ENCODE data around the gene SECTM1. TPM values are rescaled to one million over a fixed set of nuclear protein-coding genes. Genes with fewer than 3 reads are reported as not detected.

SECTM1 gene
- total and polyA plus RNA-seq, 9 of the 15 experiments (the other 6 are each of a cell fraction or from before 2014, with no cell fraction given) = 0.11 to 0.46 (median 0.18) TPM; not detected in 6

GRCh38 chr17:82297714-82298537 lies 35.6 kb downstream of the SECTM1 start (continued):
- TF ChIP-seq HCFC1 (IDR thresholded peaks at IDR 0.05; ENCODE audit: low read depth, low read length) = no peak
- TF ChIP-seq TAF15 (IDR thresholded peaks at IDR 0.05; ENCODE audit: low read depth, low read length) = no peak
- peak; percentile 70; the same call in 1 of the 2 replicates for TF ChIP-seq TARDBP (IDR thresholded peaks at IDR 0.05)
- peak; percentile 74 for TF ChIP-seq RBFOX2 (IDR thresholded peaks at IDR 0.05; ENCODE audit: low read depth, low read length)
- peak; percentile 76 to 84 for TF ChIP-seq MAZ (CRISPR knock-in tag; conservative IDR thresholded peaks at IDR 0.05 in 1 of 2, IDR thresholded peaks at IDR 0.05 in 1 of 2)
- TF ChIP-seq TCF7L2 (IDR thresholded peaks at IDR 0.05; ENCODE audit: low read depth, low read length) = no peak
- TF ChIP-seq ZNF778 (CRISPR knock-in tag; IDR thresholded peaks at IDR 0.05) = no peak
- TF ChIP-seq TAL1 (IDR thresholded peaks at IDR 0.05) = no peak
- peak; percentile 76 for TF ChIP-seq ZBTB17 (CRISPR knock-in tag; IDR thresholded peaks at IDR 0.05)
- TF ChIP-seq NFRKB (IDR thresholded peaks at IDR 0.05; ENCODE audit: low read depth) = no peak
- 0 out of 2 replicates have a peak, but pooled peaks have one; percentile 25 for TF ChIP-seq SMARCA5 (IDR thresholded peaks at IDR 0.05)
- TF ChIP-seq MLLT1 (IDR thresholded peaks at IDR 0.05) = 0 out of 4 replicates have a peak, but pooled peaks of 1 of the 2 experiments have one; percentile 28
- no peak for TF ChIP-seq POLR2AphosphoS2 (IDR thresholded peaks at IDR 0.05; ENCODE audit: low read length)
- no peak for TF ChIP-seq FOXA3 (CRISPR knock-in tag; conservative IDR thresholded peaks at IDR 0.05 in 1 of 2, IDR thresholded peaks at IDR 0.05 in 1 of 2)
- TF ChIP-seq MAFK (IDR thresholded peaks at IDR 0.05; ENCODE audit: low read length) = no peak
- no peak for TF ChIP-seq PHF21A (IDR thresholded peaks at IDR 0.05; ENCODE audit: borderline replicate concordance, low read depth)
- TF ChIP-seq ZNF639 (CRISPR knock-in tag; conservative IDR thresholded peaks at IDR 0.05 in 1 of 2, IDR thresholded peaks at IDR 0.05 in 1 of 2) = peak in 1 of 2 experiments; percentile 82; a peak in 2 of 4 replicates
- TF ChIP-seq HDAC3 (IDR thresholded peaks at IDR 0.05; ENCODE audit: borderline replicate concordance, partially characterized antibody) = no peak
- TF ChIP-seq ZNF12 (CRISPR knock-in tag; IDR thresholded peaks at IDR 0.05) = no peak
- no peak for TF ChIP-seq NUFIP1 (IDR thresholded peaks at IDR 0.05; ENCODE audit: partially characterized antibody)
- no peak for TF ChIP-seq WHSC1 (IDR thresholded peaks at IDR 0.05; ENCODE audit: low read length)
- no peak for TF ChIP-seq DMBX1 (CRISPR knock-in tag; IDR thresholded peaks at IDR 0.05; ENCODE audit: borderline replicate concordance)
- TF ChIP-seq TAF9B (IDR thresholded peaks at IDR 0.05; ENCODE audit: partially characterized antibody) = no peak
- no peak for TF ChIP-seq HMBOX1 (IDR thresholded peaks at IDR 0.05)
